CD1c-positive myeloid dendritic cell (primary cell): ENCODE data around the gene MEPE.

Experiments used
- DNase-seq: peaks from one replicate; pipeline ENCODE4 v3.0.0-alpha.2; 2016; ENCODE audit errors: extremely low spot score

Gene MEPE

DNA sequence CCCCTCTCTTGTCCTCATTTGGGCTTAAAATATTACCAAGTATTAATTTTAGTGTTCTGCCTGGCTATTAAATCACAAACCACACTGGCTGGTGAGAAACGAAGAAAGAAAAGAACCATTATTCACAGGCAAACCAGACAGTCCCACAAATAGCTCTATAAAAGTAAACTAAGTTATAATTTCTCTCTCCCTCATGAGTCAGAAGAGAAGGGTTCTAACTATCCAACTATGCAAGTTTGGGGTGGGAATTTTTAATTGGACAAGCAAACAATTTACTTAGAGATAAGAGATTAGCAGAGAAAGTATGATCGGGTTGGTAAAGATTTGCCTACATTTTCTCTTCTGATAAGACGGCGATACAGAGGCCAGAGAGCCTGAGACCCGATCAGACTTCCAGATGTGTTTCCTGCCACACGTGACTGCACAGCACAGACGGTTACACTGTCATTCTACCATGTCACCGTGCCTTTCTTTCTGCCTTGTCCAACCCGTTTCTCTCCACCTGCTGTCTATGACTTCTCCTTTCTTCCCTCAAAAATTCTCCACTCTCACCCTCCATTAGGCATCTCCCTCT, 52.3 kb downstream of the MEPE start:
- DNase-seq = no peak

DNA sequence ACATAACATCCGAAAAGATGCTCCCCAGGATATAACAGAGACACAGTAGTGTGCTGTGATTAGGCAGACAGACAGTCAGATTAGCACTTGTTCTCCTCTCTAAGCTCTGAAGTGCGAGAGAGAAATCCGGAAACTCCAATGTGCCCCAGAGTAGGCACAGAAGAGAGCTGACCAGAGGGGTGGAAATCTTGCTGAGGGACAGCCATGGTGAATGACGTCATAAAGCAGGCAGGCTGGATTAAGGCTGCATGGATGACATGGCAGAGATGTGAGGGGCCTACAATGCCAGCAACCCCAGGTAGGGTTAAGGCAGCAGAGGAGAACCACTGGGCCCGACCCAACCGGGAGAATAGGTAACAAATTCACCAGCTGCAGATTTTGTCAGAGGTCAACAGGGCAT, 53.3 kb downstream of the MEPE start:
- DNase-seq = no peak

DNA sequence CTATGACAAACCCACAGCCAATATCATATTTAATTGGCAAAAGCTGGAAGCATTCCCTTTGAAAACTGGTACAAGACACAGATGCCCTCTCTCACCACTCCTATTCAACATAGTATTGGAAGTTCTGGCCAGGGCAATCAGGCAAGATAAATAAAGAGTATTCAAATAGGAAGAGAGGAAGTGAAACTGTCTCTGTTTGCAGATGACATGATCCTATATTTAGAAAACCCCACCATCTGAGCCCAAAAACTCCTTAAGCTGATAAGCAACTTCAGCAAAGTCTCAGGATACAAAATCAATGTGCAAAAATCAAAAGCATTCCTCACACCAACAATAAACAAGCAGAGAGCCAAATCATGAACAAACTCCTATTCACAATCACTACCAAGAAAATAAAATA, 58.0 kb downstream of the MEPE start:
- DNase-seq = peak; percentile 35

DNA sequence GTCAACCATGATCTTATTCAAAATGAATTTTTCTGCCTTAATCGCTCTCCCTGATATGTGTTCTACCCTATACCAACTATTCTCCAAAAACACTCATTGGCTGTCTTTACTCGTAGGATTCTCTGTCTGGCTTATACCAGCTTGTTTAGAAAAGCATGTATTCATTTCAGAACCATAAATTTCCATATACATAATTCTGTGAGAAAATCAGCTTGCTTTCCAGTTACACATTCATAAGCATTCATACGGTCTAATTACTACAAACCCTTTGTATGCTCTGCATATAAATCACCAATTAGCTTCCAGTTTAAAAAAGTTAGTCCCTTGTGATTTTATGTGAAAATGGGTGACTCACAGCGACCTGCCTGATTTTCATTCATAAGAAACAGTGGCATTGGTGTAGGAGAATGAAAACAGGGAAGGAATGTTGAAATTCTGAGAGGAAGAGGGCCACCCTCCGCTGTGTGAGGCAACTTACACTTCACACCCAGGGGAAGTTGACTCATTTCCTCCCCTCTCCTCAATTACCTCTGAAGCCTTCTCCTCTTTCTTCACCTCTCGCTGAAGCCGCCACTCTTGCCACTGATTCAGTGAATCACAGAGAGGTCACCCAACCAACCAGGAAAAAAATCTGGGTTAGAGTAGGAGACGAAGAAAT, 63.3 kb downstream of the MEPE start:
- peak; percentile 82 for DNase-seq
